HUDEP-2 (cell line): Measurements from ENCODE around the gene KRTAP10-7.
"Not testable (repeated sequence)": the region's sequence is repeated elsewhere in the genome, so short reads cannot be mapped to it uniquely, and the experiment has no call there.

Source experiments
- DNase-seq, 76 experiments: peaks; one replicate each; lab custom pipeline; 2025; ENCODE audit not compliant: unreplicated experiment in 76 of 76; lab: John Stamatoyannopoulos, UW

The KRTAP10-7 gene

GRCh38 chr21:44610157-44610843 is 9.9 kb downstream of the KRTAP10-7 start:
- not testable (repeated sequence) for DNase-seq

GRCh38 chr21:44611551-44611950 is 11.2 kb downstream of the KRTAP10-7 start:
- DNase-seq: no peak

- no peak for DNase-seq
Observed at GRCh38 chr21:44612029-44612486, 11.7 kb downstream of the KRTAP10-7 start, which contains the start of gene KRTAP10-8. Gene KRTAP10-8, plus strand, starts transcription at chr21:44612079. Its CDS starts 22 bp downstream, at chr21:44612101.

DNA sequence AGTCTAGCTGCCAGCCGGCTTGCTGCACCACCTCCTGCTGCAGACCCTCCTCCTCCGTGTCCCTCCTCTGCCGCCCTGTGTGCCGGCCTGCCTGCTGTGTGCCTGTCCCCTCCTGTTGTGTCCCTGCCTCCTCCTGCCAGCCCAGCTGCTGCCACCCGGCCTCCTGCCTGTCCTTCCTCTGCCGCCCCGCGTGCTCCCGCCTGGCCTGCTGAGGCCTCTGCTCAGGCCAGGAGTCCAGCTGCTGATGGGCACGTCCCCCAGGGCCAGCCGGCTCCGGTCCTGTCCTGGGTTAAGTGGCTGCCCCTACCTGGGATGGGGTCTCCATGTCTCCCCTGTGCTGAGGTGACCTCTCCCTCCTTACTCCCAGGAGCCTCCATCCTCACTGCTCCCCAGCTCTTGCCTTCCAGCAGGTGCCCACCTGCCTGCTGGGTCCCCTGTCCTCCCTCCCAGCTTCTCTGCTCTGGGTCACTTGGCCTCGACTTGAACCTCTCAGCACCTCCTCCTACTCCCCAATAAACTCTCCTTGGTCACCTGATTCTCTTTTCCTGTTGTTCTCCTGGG is 12.4 kb downstream of the KRTAP10-7 start:
- DNase-seq: no peak

DNA sequence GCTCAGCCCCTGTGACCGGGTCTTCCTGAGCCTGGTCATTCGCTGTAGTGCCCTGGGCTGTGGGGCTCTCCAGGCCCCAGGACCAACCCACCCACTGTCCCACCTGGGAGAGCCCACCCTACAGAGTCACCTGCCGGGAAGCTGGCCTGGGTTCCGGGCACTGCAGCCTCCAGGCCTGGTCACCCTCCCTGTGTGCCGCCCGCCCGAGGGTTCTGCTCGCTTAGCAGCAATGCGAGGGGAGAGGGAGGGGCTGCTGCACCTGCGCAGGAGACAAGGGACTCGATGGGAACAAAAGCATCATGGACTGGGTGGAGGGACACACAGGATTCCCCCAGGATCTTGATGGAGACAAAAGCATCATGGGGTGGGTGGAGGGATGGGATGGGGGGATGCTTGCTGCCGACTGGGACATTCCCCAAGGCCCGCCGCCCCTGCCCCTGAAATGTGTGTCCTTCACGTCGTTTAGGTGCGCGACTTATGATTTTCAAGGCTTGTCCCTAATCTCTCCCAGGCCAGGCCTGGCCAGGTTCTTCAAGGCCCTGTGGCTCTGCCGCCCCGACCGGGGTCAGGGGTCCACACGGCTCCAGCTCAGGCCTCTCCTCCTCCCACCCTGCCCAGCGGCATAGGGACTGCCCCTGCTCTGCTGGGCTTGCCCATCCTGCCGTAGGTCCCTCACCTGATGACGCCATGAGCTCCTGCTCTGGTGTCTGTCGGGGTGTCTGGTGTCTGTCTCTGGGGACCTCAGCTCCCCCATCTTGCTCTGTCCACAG is 13.2 kb downstream of the KRTAP10-7 start:
- no peak for DNase-seq

DNA sequence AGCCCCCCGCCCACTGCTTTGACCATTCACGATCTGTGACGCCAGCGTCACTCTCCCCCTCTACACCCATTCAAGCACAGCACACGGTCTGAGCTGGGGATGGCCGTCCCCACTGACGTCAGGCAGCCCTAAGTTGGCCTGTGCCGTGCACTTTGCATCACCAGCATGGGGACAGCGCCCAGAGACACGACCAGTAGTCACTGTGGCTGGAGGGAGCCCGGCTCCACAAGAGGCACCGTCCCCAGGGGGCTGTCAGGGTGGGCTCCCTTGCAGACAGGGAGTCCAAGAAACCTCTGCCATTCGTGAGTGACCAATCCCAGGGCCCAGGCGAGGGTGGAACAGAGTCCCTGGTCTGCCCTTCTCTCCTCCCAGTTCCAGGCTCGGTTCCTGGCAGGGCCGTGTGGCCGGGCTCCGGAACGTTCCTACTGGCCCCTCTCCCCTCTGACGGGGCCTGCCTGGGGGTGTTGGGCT is 13.8 kb downstream of the KRTAP10-7 start:
- DNase-seq: no peak

DNA sequence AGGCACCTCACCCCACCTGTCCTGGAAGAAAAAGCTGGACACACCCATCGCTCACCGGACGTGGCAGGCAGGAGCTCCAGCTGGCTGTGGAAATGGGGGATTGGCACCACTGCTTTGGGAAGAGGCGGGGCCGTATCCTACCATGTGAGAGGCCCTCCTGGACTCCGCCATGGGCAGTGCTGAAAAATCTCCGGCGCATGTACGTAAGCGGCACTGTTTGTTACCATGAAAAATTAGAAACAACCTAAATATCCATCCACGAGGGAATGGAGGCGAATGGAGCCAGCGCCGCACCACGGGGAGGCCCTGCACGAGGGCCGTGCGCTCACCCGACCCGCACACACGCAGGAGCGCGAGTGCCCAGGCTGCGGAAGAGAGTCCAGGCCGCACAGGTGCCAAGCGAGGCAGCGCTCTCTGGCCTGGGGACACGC is 14.6 kb downstream of the KRTAP10-7 start:
- DNase-seq: no peak

GRCh38 chr21:44615466-44615865 is 15.1 kb downstream of the KRTAP10-7 start:
- no peak for DNase-seq

GRCh38 chr21:44615911-44616590 is 15.7 kb downstream of the KRTAP10-7 start:
- no peak for DNase-seq

DNA sequence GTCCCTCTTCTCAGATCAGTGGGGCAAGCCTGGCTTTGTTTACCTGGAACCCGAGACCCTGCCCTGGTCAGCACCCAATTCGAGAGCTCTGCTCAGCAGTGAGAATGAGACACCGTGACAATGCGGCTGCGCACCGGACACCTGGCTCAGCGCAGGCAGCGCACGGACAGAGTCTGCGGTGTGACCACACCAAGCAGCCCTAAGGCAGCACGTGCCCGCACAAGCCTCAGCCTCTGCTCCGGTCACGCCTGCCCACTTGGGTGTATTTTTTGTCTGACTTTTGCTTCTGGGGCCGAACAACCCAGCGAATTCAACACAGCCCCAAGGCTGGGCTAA is 16.2 kb downstream of the KRTAP10-7 start:
- no peak for DNase-seq

DNA sequence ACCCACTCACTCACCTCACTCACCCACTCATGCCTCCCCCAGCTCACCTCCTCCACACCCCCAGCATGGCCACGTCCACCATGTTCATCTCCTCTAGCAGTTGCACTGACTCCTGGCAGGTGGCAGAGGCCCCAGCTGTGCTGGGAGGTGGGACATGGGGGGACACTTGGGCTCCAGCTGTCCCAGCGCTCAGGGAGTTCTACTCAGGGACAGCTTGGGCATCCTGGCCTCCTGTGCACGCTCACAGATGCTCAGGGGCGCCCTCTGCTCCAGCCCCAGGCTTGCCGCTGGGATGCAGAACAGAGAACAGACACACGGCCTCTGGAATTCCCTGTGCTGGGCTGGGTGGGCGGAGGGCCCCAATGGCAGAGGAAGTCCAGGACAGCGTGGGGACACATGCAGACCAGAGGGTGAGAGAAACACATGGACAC is 16.7 kb downstream of the KRTAP10-7 start:
- DNase-seq: no peak

- DNase-seq: peak in 3 of 76 experiments; percentile 13 to 21 (median 13)
Observed at GRCh38 chr21:44618504-44618903, 18.1 kb downstream of the KRTAP10-7 start.

DNA sequence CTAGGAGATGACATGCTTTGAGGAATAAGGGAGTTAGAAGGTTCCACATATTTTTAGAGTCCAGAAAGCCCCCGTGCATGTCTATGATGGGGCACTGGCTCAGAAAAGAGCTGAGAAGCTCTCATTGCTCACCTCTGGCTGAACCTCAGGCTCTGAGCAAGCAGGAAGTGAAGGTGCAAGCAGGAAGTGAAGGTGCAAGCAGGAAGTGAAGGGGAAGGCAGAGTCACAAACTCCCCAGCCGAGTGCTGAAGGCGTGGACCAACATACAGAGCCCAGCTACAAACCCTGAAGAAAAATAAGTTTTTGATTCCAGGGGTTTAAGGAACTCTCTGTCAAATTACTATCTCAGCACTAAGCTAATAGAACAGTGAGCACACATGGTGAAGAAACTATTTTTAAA is 18.5 kb downstream of the KRTAP10-7 start:
- no peak for DNase-seq

DNA sequence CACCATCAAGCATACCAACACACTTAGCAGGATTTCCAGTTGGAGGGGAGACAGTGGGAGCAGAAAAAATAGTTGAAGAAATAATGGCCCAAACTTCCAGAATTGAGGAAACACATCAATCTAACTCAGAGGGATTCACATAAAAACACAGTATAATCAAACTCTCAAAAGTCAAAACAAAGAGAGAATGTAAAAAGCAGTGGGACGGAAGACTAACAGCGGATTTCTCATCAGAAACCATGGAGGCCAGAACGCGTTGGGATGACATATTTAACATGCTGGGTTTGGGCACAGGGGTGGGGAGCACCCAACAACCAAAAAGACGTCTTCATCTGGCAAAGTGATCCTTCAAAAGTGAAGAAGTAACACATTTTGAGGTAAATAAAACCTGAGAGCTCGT is 19.5 kb downstream of the KRTAP10-7 start:
- DNase-seq: no peak

DNA sequence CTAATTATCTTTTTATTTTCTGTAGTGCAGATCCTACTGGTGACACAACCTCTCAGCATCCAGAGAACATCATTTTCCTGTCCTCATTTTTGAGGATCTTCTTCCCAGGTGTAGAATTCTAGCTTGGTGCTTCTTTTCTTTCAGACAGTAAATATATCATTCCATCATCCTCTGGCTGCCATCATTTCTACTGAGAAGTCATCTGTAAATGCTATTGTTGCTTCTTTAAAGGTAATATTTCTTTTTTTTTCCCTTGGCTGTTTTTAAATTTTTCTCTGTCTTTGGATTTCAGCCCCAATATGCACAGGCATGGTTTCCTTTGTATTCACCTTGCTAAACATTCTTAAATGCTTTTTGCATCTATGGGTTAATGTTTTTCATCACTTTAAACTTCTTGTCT is 23.2 kb downstream of the KRTAP10-7 start:
- no peak for DNase-seq

DNA sequence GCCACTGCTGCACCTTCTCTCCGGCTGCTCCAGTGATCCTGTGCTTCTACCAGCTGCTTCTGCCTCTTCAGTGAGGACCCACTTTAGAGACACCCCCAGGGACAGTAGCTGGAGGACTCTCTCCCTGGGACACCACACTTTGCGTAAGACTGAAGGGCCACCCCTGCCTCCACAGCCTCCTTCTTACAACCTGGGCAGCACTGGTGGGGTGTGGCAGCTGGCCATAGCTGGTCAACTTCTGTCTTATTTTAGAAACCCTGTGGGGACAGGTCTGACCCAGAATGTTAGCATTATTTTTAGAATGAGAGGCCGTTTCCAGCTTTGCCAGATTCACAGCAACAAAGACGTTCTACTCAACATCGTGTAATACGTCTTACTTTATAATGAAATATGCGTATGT is 25.4 kb downstream of the KRTAP10-7 start:
- DNase-seq: no peak

GRCh38 chr21:44626262-44626661 is 25.9 kb downstream of the KRTAP10-7 start:
- no peak for DNase-seq

DNA sequence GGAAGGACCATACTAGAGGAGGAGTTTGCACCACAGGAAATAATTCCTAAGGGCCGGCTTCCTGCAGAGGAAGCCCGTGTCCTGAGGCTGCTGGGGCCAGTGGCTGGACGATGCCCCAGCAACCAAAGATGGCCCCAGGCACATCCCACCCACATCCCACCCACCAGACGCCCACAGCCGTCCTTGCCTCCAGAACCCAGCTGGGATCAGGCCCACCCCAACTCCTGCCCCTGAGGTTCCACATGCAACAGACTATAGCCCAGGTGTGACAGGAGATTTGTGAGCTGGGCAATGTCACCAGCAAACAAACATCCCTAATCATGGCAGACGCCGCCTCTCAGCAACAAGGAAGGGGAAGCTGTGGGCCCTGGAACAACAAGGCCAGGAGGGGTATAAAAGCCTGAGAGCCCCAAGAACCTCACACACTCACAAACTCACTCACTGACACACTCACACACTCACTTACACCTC is 26.3 kb downstream of the KRTAP10-7 start, which contains the start of gene KRTAP10-9:
Gene KRTAP10-9, plus strand, starts transcription at position 421 of the 471 bp plus-strand sequence. CDS start 79 bp downstream, outside the sequence.
- DNase-seq: no peak

- not testable (repeated sequence) for DNase-seq
Observed at GRCh38 chr21:44627181-44627822, 26.9 kb downstream of the KRTAP10-7 start.

DNA sequence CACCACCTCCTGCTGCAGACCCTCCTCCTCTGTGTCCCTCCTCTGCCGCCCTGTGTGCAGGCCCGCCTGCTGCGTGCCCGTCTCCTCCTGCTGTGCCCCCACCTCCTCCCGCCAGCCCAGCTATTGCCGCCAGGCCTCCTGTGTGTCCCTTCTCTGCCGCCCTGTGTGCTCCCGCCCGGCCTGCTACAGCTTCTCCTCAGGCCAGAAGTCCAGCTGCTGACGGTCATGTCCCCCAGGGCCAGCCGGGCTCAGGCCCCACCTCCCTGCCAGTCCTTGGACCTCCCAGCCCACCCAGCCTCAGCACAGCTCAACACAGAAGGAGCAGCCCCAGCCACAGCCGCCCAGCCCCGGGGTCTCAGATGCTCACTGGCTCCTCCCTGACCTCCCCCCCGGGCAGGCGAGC is 27.4 kb downstream of the KRTAP10-7 start:
- DNase-seq: not testable (repeated sequence)
